Osteoblast (primary cell): ENCODE data around the gene PLN. TPM values are rescaled to one million over a fixed set of nuclear protein-coding genes. Genes with fewer than 3 reads are reported as not detected.

Experiments
- DNase-seq: peaks from one replicate; pipeline ENCODE4 v3.0.0; 2011; ENCODE audit warnings: low spot score, mixed read lengths; ENCODE audit not compliant: insufficient read length; ENCODE audit errors: missing footprints
- H2AFZ ChIP-seq: 2 replicates; pipeline ENCODE4 v1.6.0; 2011; ENCODE audit warnings: mild to moderate bottlenecking, low read length
- H3K27ac ChIP-seq: 2 replicates; pipeline ENCODE4 v1.5.1; 2011; ENCODE audit warnings: mild to moderate bottlenecking, low read depth, low read length, moderate library complexity
- H3K27me3 ChIP-seq: 2 replicates; pipeline ENCODE4 v1.6.0; 2012; ENCODE audit warnings: mild to moderate bottlenecking, control low read depth, inconsistent platforms, low read length, moderate library complexity; ENCODE audit not compliant: insufficient read depth
- H3K36me3 ChIP-seq: 2 replicates; pipeline ENCODE4 v1.5.1; 2011; ENCODE audit warnings: mild to moderate bottlenecking, low read length, control low read depth, moderate library complexity; ENCODE audit not compliant: insufficient read depth
- H3K4me1 ChIP-seq: 2 replicates; pipeline ENCODE4 v1.5.1; 2011; ENCODE audit warnings: mild to moderate bottlenecking, low read length, control low read depth, moderate library complexity; ENCODE audit not compliant: insufficient read depth
- H3K4me2 ChIP-seq: 2 replicates; pipeline ENCODE4 v1.6.0; 2011; ENCODE audit warnings: mild to moderate bottlenecking, low read length; ENCODE audit not compliant: insufficient read depth
- H3K4me3 ChIP-seq: fragments of 200-600 bp; sonication (generic); 3 replicates; pipeline ENCODE4 v1.5.1; 2012; ENCODE audit warnings: mild to moderate bottlenecking, low read length, inconsistent platforms; ENCODE audit not compliant: insufficient read depth
- H3K79me2 ChIP-seq: 2 replicates; pipeline ENCODE4 v1.6.0; 2012; ENCODE audit warnings: mild to moderate bottlenecking, low read length, control low read depth, inconsistent platforms; ENCODE audit not compliant: insufficient read depth
- H3K9me3 ChIP-seq: 2 replicates; pipeline ENCODE4 v1.5.1; 2011; ENCODE audit warnings: low read depth, low read length, control low read depth
- H4K20me1 ChIP-seq: 2 replicates; pipeline ENCODE4 v1.6.0; 2012; ENCODE audit warnings: mild to moderate bottlenecking, low read length, control low read depth; ENCODE audit not compliant: insufficient read depth
- total RNA-seq: library from RNA; depleted of rRNA; stranded (reverse); fragments of >200 nt; gene quantifications from 2 replicates; pipeline ENCODE4 v1.2.3, GENCODE V29; 2012
- TF ChIP-seq, protein P1 (sequence below): IDR thresholded peaks from 2 replicates; pipeline ENCODE4 v1.5.1; 2011; ENCODE audit warnings: mild to moderate bottlenecking, low read depth, low read length, moderate library complexity; ENCODE audit errors: extremely low read depth

PLN gene
- total RNA-seq, 1 donor: 0.36 TPM

DNA sequence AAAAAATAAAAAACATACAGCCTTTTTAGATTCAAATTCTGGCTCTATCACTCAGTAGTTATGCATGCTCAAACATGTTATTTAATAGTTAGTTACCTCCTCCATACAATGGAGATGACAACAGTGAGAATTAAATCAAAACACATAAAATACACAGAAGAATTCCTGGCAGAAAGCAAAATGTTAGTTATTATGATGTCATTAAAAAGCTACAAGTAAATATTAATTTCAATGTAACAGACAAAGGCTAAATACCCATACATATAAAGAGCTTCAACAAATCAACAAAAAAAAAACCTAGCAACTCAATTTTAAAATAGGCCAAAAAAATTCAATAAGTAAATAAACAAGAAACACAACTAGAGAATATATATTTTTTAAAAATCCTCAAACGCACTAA, 21.4 kb downstream of the PLN start:
- no peaks in the 10 kb centered on the region for H3K27me3 ChIP-seq
- peaks cover 43% of the 10 kb centered on the region for H3K79me2 ChIP-seq
- peaks cover 6% of the 10 kb centered on the region for H4K20me1 ChIP-seq

DNA sequence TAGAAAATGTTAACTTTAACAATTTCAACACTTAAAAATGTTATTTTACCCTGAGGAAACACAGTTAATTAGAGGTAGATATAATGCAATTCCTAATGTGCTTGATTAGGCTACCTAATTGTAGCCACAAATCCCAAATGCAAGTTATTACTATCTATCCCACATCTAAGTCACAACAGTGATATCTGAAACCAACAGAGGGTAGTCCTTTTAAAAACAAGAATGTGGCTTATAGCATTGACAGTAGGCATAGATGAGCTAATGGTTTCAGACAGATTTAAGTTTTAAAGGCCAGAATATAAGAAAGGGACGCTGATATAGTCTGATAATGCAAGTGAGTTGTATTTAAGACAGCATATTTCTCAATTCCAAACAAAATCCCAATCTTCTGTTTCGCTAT, 23.0 kb downstream of the PLN start:
- TF ChIP-seq, protein P1, sequence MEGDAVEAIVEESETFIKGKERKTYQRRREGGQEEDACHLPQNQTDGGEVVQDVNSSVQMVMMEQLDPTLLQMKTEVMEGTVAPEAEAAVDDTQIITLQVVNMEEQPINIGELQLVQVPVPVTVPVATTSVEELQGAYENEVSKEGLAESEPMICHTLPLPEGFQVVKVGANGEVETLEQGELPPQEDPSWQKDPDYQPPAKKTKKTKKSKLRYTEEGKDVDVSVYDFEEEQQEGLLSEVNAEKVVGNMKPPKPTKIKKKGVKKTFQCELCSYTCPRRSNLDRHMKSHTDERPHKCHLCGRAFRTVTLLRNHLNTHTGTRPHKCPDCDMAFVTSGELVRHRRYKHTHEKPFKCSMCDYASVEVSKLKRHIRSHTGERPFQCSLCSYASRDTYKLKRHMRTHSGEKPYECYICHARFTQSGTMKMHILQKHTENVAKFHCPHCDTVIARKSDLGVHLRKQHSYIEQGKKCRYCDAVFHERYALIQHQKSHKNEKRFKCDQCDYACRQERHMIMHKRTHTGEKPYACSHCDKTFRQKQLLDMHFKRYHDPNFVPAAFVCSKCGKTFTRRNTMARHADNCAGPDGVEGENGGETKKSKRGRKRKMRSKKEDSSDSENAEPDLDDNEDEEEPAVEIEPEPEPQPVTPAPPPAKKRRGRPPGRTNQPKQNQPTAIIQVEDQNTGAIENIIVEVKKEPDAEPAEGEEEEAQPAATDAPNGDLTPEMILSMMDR: no peak
- Histone ChIP-seq H3K36me3 (peaks cover 12% of the 10 kb centered on the region), H3K27me3 (no peaks in the 10 kb centered on the region), H3K27ac (no peak overlapping the region), H2AFZ (no peak overlapping the region), H3K4me3 (no peak overlapping the region), H3K4me2 (no peak overlapping the region), H3K79me2 (peaks cover 51% of the 10 kb centered on the region), H3K9me3 (peaks cover 7% of the 10 kb centered on the region), H3K4me1 (no peaks in the 10 kb centered on the region), H4K20me1 (peaks cover 6% of the 10 kb centered on the region)
- DNase-seq: no peak

More for the DNA sequence above, 21.4 kb downstream of the PLN start:
- Histone ChIP-seq H3K4me2 (no peak overlapping the region), H3K27ac (no peak overlapping the region), H3K9me3 (peaks cover 5% of the 10 kb centered on the region), H2AFZ (no peak overlapping the region), H3K4me1 (no peaks in the 10 kb centered on the region), H3K4me3 (no peak overlapping the region), H3K36me3 (peaks cover 7% of the 10 kb centered on the region)
- TF ChIP-seq, protein P1: no peak
- no peak for DNase-seq

DNA sequence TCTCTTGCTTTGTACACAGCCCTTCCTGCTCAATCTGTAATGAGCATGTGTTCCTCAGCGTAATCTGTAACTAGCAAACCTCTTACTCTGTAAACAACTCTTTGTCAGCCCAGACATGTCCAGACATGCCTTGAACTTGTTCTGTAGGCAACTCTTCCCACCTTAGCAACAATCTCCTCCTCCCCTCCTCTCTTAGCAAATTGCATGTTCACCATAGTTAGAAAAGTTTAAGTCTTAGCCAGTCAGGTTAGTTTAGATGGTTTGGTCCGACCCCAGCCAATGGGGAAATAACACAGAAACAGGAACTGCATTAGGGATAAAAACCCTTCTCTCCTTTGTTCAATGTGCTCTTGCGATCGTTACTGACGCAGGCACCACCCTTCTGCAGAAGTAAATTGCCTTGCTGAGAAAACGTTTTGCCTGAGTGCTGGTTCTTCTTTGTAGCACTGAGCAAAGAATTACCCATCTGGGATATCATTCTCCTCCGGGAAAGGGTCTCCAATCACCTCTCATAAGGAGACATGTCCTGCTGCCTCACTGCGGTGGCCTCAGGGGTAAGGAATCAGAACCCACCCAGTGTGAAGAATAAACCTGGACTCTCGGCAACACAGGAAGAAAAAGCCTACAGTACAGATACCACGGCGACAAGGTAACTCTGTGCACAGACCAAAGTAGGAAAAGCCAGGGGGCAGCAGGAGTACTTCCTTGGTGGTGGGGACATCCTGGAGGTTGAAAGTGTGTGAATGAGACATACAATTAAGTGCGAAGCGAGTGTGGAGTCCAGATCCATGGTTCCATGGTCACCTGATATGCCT, 26.2 kb downstream of the PLN start:
- Histone ChIP-seq H3K4me2 (no peak overlapping the region), H4K20me1 (peaks cover 3% of the 10 kb centered on the region), H3K4me3 (no peak overlapping the region), H3K27ac (no peak overlapping the region), H3K27me3 (no peaks in the 10 kb centered on the region), H3K79me2 (peaks cover 62% of the 10 kb centered on the region), H3K36me3 (peaks cover 12% of the 10 kb centered on the region), H2AFZ (no peak overlapping the region), H3K9me3 (peaks cover 12% of the 10 kb centered on the region), H3K4me1 (no peaks in the 10 kb centered on the region)
- TF ChIP-seq, protein P1: no peak
- DNase-seq: peak; percentile 19

DNA sequence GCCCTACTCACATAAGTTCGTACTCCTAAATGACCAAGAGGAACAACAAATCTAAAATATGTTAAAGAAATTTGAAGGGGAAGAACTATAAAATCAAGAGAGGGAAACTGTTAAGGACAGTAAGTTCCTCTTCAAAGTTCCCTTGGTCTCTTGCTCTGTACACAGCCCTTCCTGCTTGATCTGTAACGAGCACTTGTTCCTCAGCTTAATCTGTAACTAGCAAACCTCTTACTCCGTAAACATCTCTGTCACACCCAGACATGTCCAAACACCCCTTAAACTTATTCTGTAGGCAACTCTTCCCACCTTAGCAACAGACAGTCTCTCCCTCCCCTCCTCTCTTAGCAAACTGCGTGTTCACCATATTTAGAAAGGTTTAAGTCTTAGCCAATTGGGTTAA, 29.9 kb downstream of the PLN start:
- H2AFZ ChIP-seq: no peak overlapping the region
- DNase-seq: no peak
- H3K4me3 ChIP-seq: no peak overlapping the region
- no peak overlapping the region for H3K27ac ChIP-seq
- no peak overlapping the region for H3K4me2 ChIP-seq
- peaks cover 12% of the 10 kb centered on the region for H3K36me3 ChIP-seq
- H3K4me1 ChIP-seq: peaks cover 21% of the 10 kb centered on the region
- peaks cover 19% of the 10 kb centered on the region for H4K20me1 ChIP-seq
- H3K9me3 ChIP-seq: peaks cover 12% of the 10 kb centered on the region
- H3K79me2 ChIP-seq: peaks cover 66% of the 10 kb centered on the region
- no peaks in the 10 kb centered on the region for H3K27me3 ChIP-seq
- TF ChIP-seq, protein P1: no peak
